IMR-90 (cell line): ENCODE data around the gene TP73. TPM values are rescaled to one million over a fixed set of nuclear protein-coding genes. Genes with fewer than 3 reads are reported as not detected.
"Not testable (repeated sequence)": the region's sequence is repeated elsewhere in the genome, so short reads cannot be mapped to it uniquely, and the experiment has no call there.

Experiments
- ATAC-seq: fragments of 200-7000 bp; cut with Tn5 transposase; 2 replicates; pipeline ENCODE4 v1.9.1; 2020; ENCODE audit warnings: low read depth, mild to moderate bottlenecking, moderate library complexity
- BruUV-seq: library from RNA; stranded (reverse); fragments of 400-500 nt; replicated peaks from 2 replicates; lab custom pipeline; 2021; lab: Mats Ljungman, UMichigan
- CTCF ChIA-PET: fragments of 300-600 bp; formaldehyde crosslinking; extraction: SDS; loops from one replicate; lab custom pipeline; 2021; ENCODE audit warnings: antibody characterized with exemption; lab: Yijun Ruan, JAX
- POLR2A ChIA-PET: fragments of 300-600 bp; sonication (Branson Sonifier 250); formaldehyde crosslinking; loops from one replicate; lab custom pipeline; 2022; ENCODE audit warnings: antibody characterized with exemption; ENCODE audit not compliant: unreplicated experiment; lab: Charles Lee
- DNase-seq: peaks from one replicate; pipeline ENCODE4 v3.0.0; 2013
- H2AFZ ChIP-seq: replicated peaks from 2 replicates; pipeline ENCODE3; 2013; ENCODE audit warnings: low read length, mild to moderate bottlenecking; ENCODE audit not compliant: poor library complexity
- H2AK5ac ChIP-seq: 2 replicates; pipeline ENCODE4 v1.6.1; 2013; ENCODE audit warnings: low read depth, low read length, inconsistent platforms
- H2AK9ac ChIP-seq: replicated peaks from 2 replicates; pipeline ENCODE3; 2013; ENCODE audit warnings: mild to moderate bottlenecking, low read depth, low read length, moderate library complexity; ENCODE audit not compliant: poor library complexity
- H2BK120ac ChIP-seq: 2 replicates; pipeline ENCODE4 v1.6.1; 2013; ENCODE audit warnings: low read depth, low read length, inconsistent platforms
- H2BK15ac ChIP-seq: 3 replicates; pipeline ENCODE4 v1.6.1; 2013; ENCODE audit warnings: low read depth, low read length, inconsistent platforms
- H2BK20ac ChIP-seq: 2 replicates; pipeline ENCODE4 v1.6.1; 2013; ENCODE audit warnings: low read depth, mild to moderate bottlenecking, inconsistent platforms, low read length, moderate library complexity
- H2BK5ac ChIP-seq: 2 replicates; pipeline ENCODE4 v1.6.1; 2013; ENCODE audit warnings: mild to moderate bottlenecking, low read depth, low read length, inconsistent platforms; ENCODE audit not compliant: poor library complexity, severe bottlenecking
- H3K14ac ChIP-seq: replicated peaks from 2 replicates; pipeline ENCODE4 v1.6.1; 2013; ENCODE audit warnings: low read depth, low read length, inconsistent platforms
- H3K18ac ChIP-seq: 2 replicates; pipeline ENCODE4 v1.6.1; 2013; ENCODE audit warnings: low read depth, low read length, control low read depth
- H3K23ac ChIP-seq: 2 replicates; pipeline ENCODE4 v1.6.1; 2013; ENCODE audit warnings: low read depth, low read length, inconsistent platforms
- H3K27ac ChIP-seq: 2 replicates; pipeline ENCODE4 v1.5.1; 2013; ENCODE audit warnings: mild to moderate bottlenecking, control low read depth, low read length; ENCODE audit not compliant: insufficient read depth
- H3K27me3 ChIP-seq: 2 replicates; pipeline ENCODE4 v1.6.1; 2013; ENCODE audit warnings: low read length; ENCODE audit not compliant: control insufficient read depth, insufficient read depth
- H3K36me3 ChIP-seq: 2 replicates; pipeline ENCODE4 v1.6.1; 2013; ENCODE audit warnings: low read length, mixed read lengths; ENCODE audit not compliant: control insufficient read depth, insufficient read depth
- H3K4ac ChIP-seq: 2 replicates; pipeline ENCODE4 v1.6.1; 2013; ENCODE audit warnings: low read depth, low read length, inconsistent platforms
- H3K4me1 ChIP-seq: 2 replicates; pipeline ENCODE4 v1.6.1; 2013; ENCODE audit warnings: low read length, mixed read lengths; ENCODE audit not compliant: control insufficient read depth, insufficient read depth
- H3K4me2 ChIP-seq: 2 replicates; pipeline ENCODE4 v1.6.1; 2013; ENCODE audit warnings: low read depth, mild to moderate bottlenecking, control low read depth, low read length, moderate library complexity
- H3K4me3 ChIP-seq: 2 replicates; pipeline ENCODE4 v1.5.1; 2013; ENCODE audit warnings: low read depth, mild to moderate bottlenecking, control low read depth, low read length, moderate library complexity; ENCODE audit not compliant: insufficient read depth
- H3K56ac ChIP-seq: 2 replicates; pipeline ENCODE4 v1.6.1; 2013; ENCODE audit warnings: low read length, inconsistent platforms; ENCODE audit not compliant: insufficient read depth; ENCODE audit errors: extremely low read depth
- H3K79me1 ChIP-seq, 2 experiments: 2 replicates each; pipeline ENCODE4 v1.6.1; 2013; ENCODE audit warnings: low read length in 2 of 2, inconsistent platforms in 1 of 2, low read depth in 1 of 2
- H3K9ac ChIP-seq: 2 replicates; pipeline ENCODE4 v1.6.1; 2013; ENCODE audit warnings: low read depth, low read length, control low read depth
- H3K9me1 ChIP-seq: 2 replicates; pipeline ENCODE4 v1.6.1; 2013; ENCODE audit warnings: low read length, inconsistent platforms; ENCODE audit not compliant: insufficient read depth
- H3K9me3 ChIP-seq: 2 replicates; pipeline ENCODE4 v1.6.1; 2013; ENCODE audit warnings: low read length; ENCODE audit not compliant: control insufficient read depth, insufficient read depth
- H4K20me1 ChIP-seq: 2 replicates; pipeline ENCODE4 v1.6.1; 2013; ENCODE audit warnings: low read length, inconsistent platforms; ENCODE audit not compliant: insufficient read depth
- H4K5ac ChIP-seq: 2 replicates; pipeline ENCODE4 v1.6.1; 2013; ENCODE audit warnings: mild to moderate bottlenecking, low read depth, low read length, control low read depth
- H4K8ac ChIP-seq, 2 experiments: 2 replicates each; pipeline ENCODE4 v1.6.1; 2013; ENCODE audit warnings: low read depth in 2 of 2, low read length in 2 of 2, control low read depth in 1 of 2, inconsistent platforms in 1 of 2
- H4K91ac ChIP-seq: 2 replicates; pipeline ENCODE4 v1.6.1; 2013; ENCODE audit warnings: low read depth, low read length, inconsistent platforms; ENCODE audit not compliant: insufficient read depth
- MAZ ChIP-seq: IDR thresholded peaks from 2 replicates; pipeline ENCODE4 v1.6.1; 2012; ENCODE audit warnings: low read depth, mild to moderate bottlenecking, low read length, improper control_type of control experiment, moderate library complexity, borderline replicate concordance
- WGBS, 2 experiments: methylation state at CpG; one replicate each; pipeline versions ENCODE4 v1.1.5 to v1.1.7; 2013; ENCODE audit warnings: missing lambda C conversion rate in 2 of 2; ENCODE audit not compliant: insufficient read length in 1 of 2; ENCODE audit errors: extremely low coverage in 2 of 2; 5-methylcytosine and 5-hydroxymethylcytosine counted together
- dilution Hi-C: fragments of 300-500 bp; cut with HindIII; formaldehyde crosslinking; loops from one replicate; pipeline ENCODE4 v1.14.3; 2018; ENCODE audit warnings: low sequenced_read_pairs; ENCODE audit not compliant: unreplicated experiment
- in situ Hi-C: fragments of 300-500 bp; cut with MboI; formaldehyde crosslinking; loops from 3 replicates; pipeline ENCODE4 v1.14.3; 2019; ENCODE audit warnings: low sequenced_read_pairs, inconsistent platforms, mixed read lengths
- intact Hi-C: fragments of 100-400 bp; cut with micrococcal nuclease; formaldehyde crosslinking; loops from 2 replicates; pipeline ENCODE4 v1.10.0; 2022
- polyA plus RNA-seq, 3 experiments: library from polyadenylated mRNA; depleted of rRNA; stranded (reverse); fragments of >200 nt; gene quantifications; 2 replicates each; pipeline ENCODE4 v1.2.3, GENCODE V29; 2012; ENCODE audit warnings: low replicate concordance in 1 of 3
- total RNA-seq: library from RNA; depleted of rRNA; stranded (reverse); fragments of >200 nt; gene quantifications from 2 replicates; pipeline ENCODE4 v1.2.3, GENCODE V29; 2012

Gene TP73
- total and polyA plus RNA-seq, 2 of the 4 experiments (the other 2 are of a cell fraction): not detected

GRCh38 chr1:3747903-3748302 is 95.6 kb downstream of the TP73 start:
- Histone ChIP-seq H3K18ac (no peak overlapping the region), H3K4me3 (no peak overlapping the region), H3K27me3 (peaks cover 17% of the 10 kb centered on the region), H3K9me3 (no peaks in the 10 kb centered on the region), H4K5ac (peak overlapping the region; percentile 77; the same call in 1 of the 2 replicates), H3K4me2 (peak overlapping the region; percentile 90; the same call in 1 of the 2 replicates), H2BK120ac (no peak overlapping the region), H2AFZ (peak overlapping the region; percentile 83), H3K23ac (no peak overlapping the region), H4K8ac (peak overlapping the region; percentile 72 to 84; a peak in 3 of 4 replicates), H3K14ac (no peak overlapping the region), H3K9me1 (peaks cover 10% of the 10 kb centered on the region; the same call in 1 of the 2 replicates), H3K9ac (no peak overlapping the region), H3K4me1 (peaks cover 8% of the 10 kb centered on the region; the same call in 1 of the 2 replicates), H2BK15ac (no peak overlapping the region), H2AK5ac (no peak overlapping the region), H3K27ac (no peak overlapping the region), H3K79me1 (peaks cover 15 to 27% of the 10 kb centered on the region in 2 experiments), H2BK20ac (no peak overlapping the region), H4K20me1 (no peaks in the 10 kb centered on the region; the same call in 1 of the 2 replicates), H2BK5ac (no peak overlapping the region), H4K91ac (no peak overlapping the region), H2AK9ac (peak overlapping the region; percentile 81), H3K36me3 (peaks cover 8% of the 10 kb centered on the region), H3K56ac (no peak overlapping the region), H3K4ac (no peak overlapping the region)
- no TSS peak for BruUV-seq
- ChIA-PET POLR2A (no interaction called here), CTCF (no interaction called here)
- dilution Hi-C loops: no loop called here
- in situ Hi-C loops: no loop called here
- ATAC-seq (no peak), DNase-seq (no peak)
- intact Hi-C loops: loop anchor here (2.0 kb wide), 1 partner anchor 25 kb away; the partner anchor contains the start of gene SMIM1
- WGBS, 2 experiments: 100% methylated on average over 1 of the region's 13 CpGs; no CpG with 5 or more reads in 1 of the 2 experiments
- TF ChIP-seq MAZ: no peak

GRCh38 chr1:3748316-3748900 is 96.1 kb downstream of the TP73 start:
- H2BK20ac ChIP-seq, H3K9me3 ChIP-seq, H3K18ac ChIP-seq, H4K5ac ChIP-seq, H2AK9ac ChIP-seq, H4K20me1 ChIP-seq, in situ Hi-C loops, H2BK120ac ChIP-seq, H3K9ac ChIP-seq, H4K91ac ChIP-seq, H3K56ac ChIP-seq, H3K4me1 ChIP-seq, dilution Hi-C loops, H4K8ac ChIP-seq, H2BK5ac ChIP-seq, H3K27ac ChIP-seq, H3K4me3 ChIP-seq, H2BK15ac ChIP-seq, H3K36me3 ChIP-seq, H2AFZ ChIP-seq, H2AK5ac ChIP-seq, H3K4ac ChIP-seq, intact Hi-C loops, ATAC-seq, H3K4me2 ChIP-seq, BruUV-seq, H3K14ac ChIP-seq, H3K9me1 ChIP-seq, POLR2A ChIA-PET, DNase-seq, CTCF ChIA-PET, H3K23ac ChIP-seq: not testable (repeated sequence)
- Histone ChIP-seq H3K27me3 (peaks cover 17% of the 10 kb centered on the region), H3K79me1 (peaks cover 15 to 27% of the 10 kb centered on the region in 2 experiments)
- no CpG with 5 or more reads among the region's 15 CpGs for WGBS, 2 experiments
